Measurements from ENCODE around the gene TEX35. TPM values are rescaled to one million over a fixed set of nuclear protein-coding genes. Genes with fewer than 3 reads are reported as not detected.

TEX35 gene
- total RNA-seq, 1 experiment from 2014 or later, result not detected

DNA sequence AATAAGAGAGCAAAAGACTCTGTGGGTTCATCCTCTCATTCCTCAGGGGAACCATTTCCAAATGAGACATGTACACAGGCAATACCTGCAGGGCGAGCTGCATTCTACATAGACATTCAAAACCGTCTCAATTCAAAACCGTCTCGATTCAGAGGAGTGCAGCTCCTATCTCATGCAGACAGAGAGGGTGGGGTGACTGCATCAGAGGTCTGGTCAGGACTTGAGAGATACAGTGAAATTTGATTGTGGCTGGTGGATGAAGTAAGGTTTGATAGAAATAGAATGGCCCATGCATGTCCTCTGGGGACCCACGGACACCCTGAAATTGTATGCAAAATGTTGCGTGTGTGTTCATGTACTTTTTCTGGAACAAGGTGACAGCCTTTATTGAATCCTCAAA lies 27.3 kb downstream of the TEX35 start:
- Histone ChIP-seq H3K36me3 (ENCODE audit: control insufficient read depth in 1 of 2, insufficient read depth in 2 of 2, low read length in 2 of 2) (no peaks in the 10 kb centered on the region), H3K27me3 (ENCODE audit: insufficient read depth, low read length) (no peaks in the 10 kb centered on the region), H3K27ac (ENCODE audit: low read depth, low read length) (no peak overlapping the region), H4K20me1 (ENCODE audit: insufficient read depth) (no peaks in the 10 kb centered on the region), H3K4me3 (replicated peaks in 1 of 2; ENCODE audit: low read depth in 1 of 2, low read length in 2 of 2) (no peak overlapping the region), H3K4me1 (ENCODE audit: control insufficient read depth in 1 of 2, insufficient read depth in 2 of 2, low read length in 2 of 2) (peaks cover 36 to 57% of the 10 kb centered on the region in 2 experiments), H3K9me2 (ENCODE audit: insufficient read depth) (no peaks in the 10 kb centered on the region), H3K4me2 (ENCODE audit: low read length) (no peak overlapping the region), H2AFZ (ENCODE audit: low read depth, low read length, poor library complexity, severe bottlenecking) (no peak overlapping the region), H3K9me3 (ENCODE audit: control insufficient read depth in 1 of 2, insufficient read depth in 1 of 2, low read depth in 1 of 2, low read length in 2 of 2) (no peaks in the 10 kb centered on the region), H3K79me2 (ENCODE audit: insufficient read depth, low read length) (no peaks in the 10 kb centered on the region), H3K9ac (ENCODE audit: low read length) (no peak overlapping the region)
- no peak for ATAC-seq
- BruUV-seq (replicated peaks), result no TSS peak
- CTCF ChIA-PET, result interaction anchor here (1.0 to 5.8 kb wide), 6 partner anchors 39 to 464 kb away, joined by 3 to 42 read pairs (median 4); no protein-coding TSS in a partner anchor
- no peak for DNase-seq (ENCODE audit: low read depth, low spot score)
- intact Hi-C loops (cut with micrococcal nuclease), result no loop called here
- POLR2A ChIA-PET, result no interaction called here
- RAD21 ChIA-PET (ENCODE audit: low non-redundant PET in 1 of 2, low total read pairs in 2 of 2, uncharacterized antibody in 2 of 2, unreplicated experiment in 2 of 2), result interaction anchor here in 1 of 2 experiments (0.6 to 1.2 kb wide), 2 partner anchors 144 to 463 kb away, joined by 3 to 4 read pairs; no protein-coding TSS in a partner anchor
- no peak for TF ChIP-seq POLR2AphosphoS5 (IDR thresholded peaks at IDR 0.05; ENCODE audit: low read depth, low read length)
- no peak for TF ChIP-seq CBX3 (IDR thresholded peaks at IDR 0.05; ENCODE audit: low read depth)
- no peak for TF ChIP-seq EGR1 (IDR thresholded peaks at IDR 0.05; ENCODE audit: low read depth)
- TF ChIP-seq, protein P1, sequence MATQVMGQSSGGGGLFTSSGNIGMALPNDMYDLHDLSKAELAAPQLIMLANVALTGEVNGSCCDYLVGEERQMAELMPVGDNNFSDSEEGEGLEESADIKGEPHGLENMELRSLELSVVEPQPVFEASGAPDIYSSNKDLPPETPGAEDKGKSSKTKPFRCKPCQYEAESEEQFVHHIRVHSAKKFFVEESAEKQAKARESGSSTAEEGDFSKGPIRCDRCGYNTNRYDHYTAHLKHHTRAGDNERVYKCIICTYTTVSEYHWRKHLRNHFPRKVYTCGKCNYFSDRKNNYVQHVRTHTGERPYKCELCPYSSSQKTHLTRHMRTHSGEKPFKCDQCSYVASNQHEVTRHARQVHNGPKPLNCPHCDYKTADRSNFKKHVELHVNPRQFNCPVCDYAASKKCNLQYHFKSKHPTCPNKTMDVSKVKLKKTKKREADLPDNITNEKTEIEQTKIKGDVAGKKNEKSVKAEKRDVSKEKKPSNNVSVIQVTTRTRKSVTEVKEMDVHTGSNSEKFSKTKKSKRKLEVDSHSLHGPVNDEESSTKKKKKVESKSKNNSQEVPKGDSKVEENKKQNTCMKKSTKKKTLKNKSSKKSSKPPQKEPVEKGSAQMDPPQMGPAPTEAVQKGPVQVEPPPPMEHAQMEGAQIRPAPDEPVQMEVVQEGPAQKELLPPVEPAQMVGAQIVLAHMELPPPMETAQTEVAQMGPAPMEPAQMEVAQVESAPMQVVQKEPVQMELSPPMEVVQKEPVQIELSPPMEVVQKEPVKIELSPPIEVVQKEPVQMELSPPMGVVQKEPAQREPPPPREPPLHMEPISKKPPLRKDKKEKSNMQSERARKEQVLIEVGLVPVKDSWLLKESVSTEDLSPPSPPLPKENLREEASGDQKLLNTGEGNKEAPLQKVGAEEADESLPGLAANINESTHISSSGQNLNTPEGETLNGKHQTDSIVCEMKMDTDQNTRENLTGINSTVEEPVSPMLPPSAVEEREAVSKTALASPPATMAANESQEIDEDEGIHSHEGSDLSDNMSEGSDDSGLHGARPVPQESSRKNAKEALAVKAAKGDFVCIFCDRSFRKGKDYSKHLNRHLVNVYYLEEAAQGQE (IDR thresholded peaks at IDR 0.05; ENCODE audit: low read depth), result no peak
- TF ChIP-seq ZFX (IDR thresholded peaks at IDR 0.05), result no peak
- TF ChIP-seq EZH2 (IDR thresholded peaks at IDR 0.05), result no peak
- TF ChIP-seq, protein P2, sequence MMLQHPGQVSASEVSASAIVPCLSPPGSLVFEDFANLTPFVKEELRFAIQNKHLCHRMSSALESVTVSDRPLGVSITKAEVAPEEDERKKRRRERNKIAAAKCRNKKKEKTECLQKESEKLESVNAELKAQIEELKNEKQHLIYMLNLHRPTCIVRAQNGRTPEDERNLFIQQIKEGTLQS (IDR thresholded peaks at IDR 0.05), result no peak
- TF ChIP-seq YY1 (IDR thresholded peaks at IDR 0.05; ENCODE audit: extremely low read depth, insufficient replicate concordance, low read depth, low read length), result no peak
- no peak for TF ChIP-seq RAD21 (IDR thresholded peaks at IDR 0.05; ENCODE audit: low read depth)
